Right cardiac atrium (tissue), 5 donors: ENCODE measurements around the gene OSGIN1. TPM values are rescaled to one million over a fixed set of nuclear protein-coding genes. Genes with fewer than 3 reads are reported as not detected.

Source experiments
- ATAC-seq, 2 donors: fragments of 200-7000 bp; cut with Tn5 transposase; one replicate each; pipeline versions ENCODE4 v1.8.0 to v1.9.1; 2020; ENCODE audit warnings: moderate library complexity in 2 of 2, mild to moderate bottlenecking in 1 of 2
- DNase-seq, 3 donors: peaks; one replicate each; pipeline ENCODE4 v3.0.0-alpha.2; 2020
- H3K27ac ChIP-seq: one replicate; pipeline ENCODE4 v1.5.1; 2013; ENCODE audit warnings: mild to moderate bottlenecking, low read length, control low read depth, moderate library complexity
- H3K27me3 ChIP-seq: one replicate; pipeline ENCODE4 v1.6.1; 2013; ENCODE audit not compliant: control insufficient read depth, insufficient read depth
- H3K4me1 ChIP-seq: one replicate; pipeline ENCODE4 v1.6.1; 2013; ENCODE audit warnings: low read length; ENCODE audit not compliant: control insufficient read depth, insufficient read depth
- H3K4me3 ChIP-seq: one replicate; pipeline ENCODE4 v1.5.1; 2013; ENCODE audit warnings: low read length, control low read depth
- H3K9me3 ChIP-seq: one replicate; pipeline ENCODE4 v1.6.1; 2013; ENCODE audit warnings: low read length; ENCODE audit not compliant: control insufficient read depth
- WGBS: extraction: QIAGEN DNeasy Blood & Tissue Kit; methylation state at CpG from one replicate; pipeline ENCODE4 v1.1.7; 2013; 5-methylcytosine and 5-hydroxymethylcytosine counted together
- intact Hi-C, 4 donors: fragments of 100-400 bp; cut with DNase I; formaldehyde crosslinking; loops; one replicate each; pipeline versions ENCODE4 v1.11.0 to v1.14.0; 2022 to 2023
- polyA plus RNA-seq: library from polyadenylated mRNA; stranded (reverse); fragments of 200-250 nt; gene quantifications from one replicate; pipeline ENCODE4 v1.2.3, GENCODE V29; 2013
- total RNA-seq, 4 donors: library from RNA; stranded (reverse); fragmentation: NEBNext Ultra II Directional; extraction: Animal tissue kit (Norgen Biotek cat#: 25700); gene quantifications; one replicate each; pipeline ENCODE4 v1.2.1, GENCODE V29; 2021
- donor health status: healthy with polysubstance abuse.
- donor health status: DM: no; HTN: yes; CAD: no.
- donor health status: DM: no; HTN: no; CAD: no.
- donor health status: DM: no; HTN: yes; CAD: no; lungs with severe emphysema.
- donor health status: DM: yes; HTN: yes; CAD: no.

Gene OSGIN1
- total and polyA plus RNA-seq, 5 donors = 2.4 to 6.8 (median 3.6) TPM

DNA sequence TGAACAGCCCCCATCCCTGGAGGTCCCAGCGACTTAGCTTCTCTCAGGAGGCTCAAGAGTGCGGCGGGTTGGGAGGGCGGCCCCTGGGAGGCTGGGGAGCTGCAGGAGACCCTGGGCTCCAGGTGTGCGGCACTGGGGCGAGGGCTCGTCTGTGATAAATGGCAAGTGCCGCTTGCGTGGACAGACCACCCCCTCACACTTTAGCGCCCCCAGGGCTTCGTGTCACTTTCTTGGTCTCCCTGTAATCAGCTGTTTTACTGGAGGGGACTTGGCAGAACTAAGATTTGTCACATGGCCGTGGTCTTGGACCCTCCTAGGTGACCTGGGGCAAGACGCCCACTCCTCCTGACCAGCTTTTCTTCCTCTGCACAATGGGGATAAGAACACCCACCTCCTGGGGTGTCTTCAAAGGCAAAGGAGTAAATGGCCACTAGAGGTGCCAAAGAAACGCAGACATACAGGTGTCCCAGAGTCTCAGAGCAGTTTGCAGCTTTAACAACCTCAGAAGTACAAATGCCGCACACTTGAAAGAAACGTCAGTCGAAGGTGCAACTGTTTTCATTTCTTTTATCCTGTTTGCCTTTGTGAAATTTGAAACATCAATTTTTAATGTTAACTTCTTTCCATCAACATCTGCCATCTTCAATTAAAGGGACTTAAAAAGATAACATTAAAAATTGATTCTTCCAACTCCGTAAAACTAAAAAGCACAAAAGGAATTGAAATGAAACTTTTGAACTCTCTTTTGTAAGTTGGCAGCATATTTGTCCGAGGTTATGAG, 946 bp downstream of the OSGIN1 start:
- H3K27ac ChIP-seq = peak overlapping the region; percentile 63
- no peak for ATAC-seq
- H3K27me3 ChIP-seq = no peaks in the 10 kb centered on the region
- no peak for DNase-seq
- peak overlapping the region; percentile 61 for H3K4me3 ChIP-seq
- H3K4me1 ChIP-seq = peaks cover 7% of the 10 kb centered on the region
- H3K9me3 ChIP-seq = no peaks in the 10 kb centered on the region
- intact Hi-C loops = loop anchor here in 2 of 4 donors (10.0 kb wide), 2 partner anchors 129 to 221 kb away; no protein-coding TSS in a partner anchor
- 19% methylated on average over 19 of the region's 19 CpGs for WGBS

DNA sequence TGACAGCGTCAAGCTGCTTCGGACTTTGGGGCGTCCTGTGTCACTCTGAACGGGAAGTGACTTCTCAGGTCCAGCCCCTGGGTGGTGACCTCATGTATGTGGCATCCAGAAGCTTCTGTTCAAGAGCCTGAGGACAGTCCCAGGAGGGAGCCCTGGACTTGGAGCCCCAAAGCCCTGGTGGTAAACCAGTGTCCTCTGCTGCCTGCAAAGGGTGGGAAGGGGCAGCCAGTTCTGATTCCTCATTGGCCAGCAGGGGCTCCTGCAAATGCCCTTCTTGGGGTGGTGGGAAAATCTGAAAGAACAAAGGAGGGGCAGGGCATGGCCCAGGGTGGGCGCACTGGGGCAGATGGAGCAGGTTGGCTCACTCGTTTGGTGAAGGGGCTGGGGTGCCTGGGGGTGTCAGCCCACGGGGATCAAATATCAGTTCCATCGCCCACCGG, 1.6 kb downstream of the OSGIN1 start:
- no peaks in the 10 kb centered on the region for H3K9me3 ChIP-seq
- DNase-seq (peak; percentile 72 to 75 (median 73)), ATAC-seq (peak in 1 of 2 donors; percentile 38)
- peaks cover 7% of the 10 kb centered on the region for H3K4me1 ChIP-seq
- H3K27me3 ChIP-seq = no peaks in the 10 kb centered on the region
- intact Hi-C loops = loop anchor here in 2 of 4 donors (5.0 to 10.0 kb wide), 5 partner anchors 108 to 528 kb away; partner anchors contain the start of gene TAF1C (in 1 of the 2)
- WGBS = 62% methylated on average over 9 of the region's 9 CpGs
- no peak overlapping the region for H3K27ac ChIP-seq
- no peak overlapping the region for H3K4me3 ChIP-seq

DNA sequence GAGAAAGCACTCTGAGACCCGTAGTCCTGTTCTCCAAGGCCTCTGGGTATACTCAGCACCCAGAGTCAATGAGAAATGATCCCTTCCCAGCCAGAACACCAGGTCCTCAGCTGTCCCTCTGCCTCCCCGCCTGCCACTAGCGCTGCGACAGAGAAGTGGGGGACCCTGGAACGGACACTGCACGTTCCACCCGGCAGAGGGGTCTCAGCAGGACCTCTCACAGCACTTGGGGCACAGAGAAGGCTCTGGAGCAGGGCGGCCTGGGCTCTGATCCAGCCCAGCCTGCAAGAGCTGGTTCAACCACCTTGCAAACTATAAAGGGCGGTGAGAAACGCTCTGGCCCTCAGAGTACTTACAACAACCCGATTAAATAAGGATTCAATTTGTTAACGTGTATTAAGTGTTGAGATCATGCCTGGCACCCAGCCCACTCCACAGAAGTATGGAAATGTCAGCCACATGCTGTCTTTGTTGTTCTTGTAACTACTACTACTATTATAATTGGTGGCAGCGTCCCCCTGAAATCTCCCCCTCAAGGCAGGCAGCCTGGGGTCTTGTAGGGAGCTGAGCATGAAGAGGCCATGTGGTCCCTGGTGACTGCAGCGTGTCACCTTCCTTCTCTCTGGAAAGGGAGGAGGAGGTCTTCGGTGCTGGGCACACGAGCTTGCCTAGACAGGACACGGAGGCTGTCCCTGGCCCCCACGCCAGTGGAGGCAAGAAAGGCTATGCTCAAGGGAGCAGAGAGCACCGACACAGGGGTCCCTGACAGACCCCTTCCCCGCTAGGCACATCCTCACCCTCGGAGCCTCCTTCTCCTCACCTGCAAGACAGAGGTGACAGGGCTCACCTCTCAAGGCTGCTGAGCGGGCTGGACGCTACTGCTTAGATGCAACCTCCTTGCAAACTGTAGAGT, 2.4 kb downstream of the OSGIN1 start:
- DNase-seq = peak in 2 of 3 donors; percentile 58 to 71
- Histone ChIP-seq H3K27me3 (no peaks in the 10 kb centered on the region), H3K9me3 (no peaks in the 10 kb centered on the region), H3K27ac (no peak overlapping the region), H3K4me3 (no peak overlapping the region), H3K4me1 (peaks cover 7% of the 10 kb centered on the region)
- 71% methylated on average over 23 of the region's 23 CpGs for WGBS
- no peak for ATAC-seq
- intact Hi-C loops = loop anchor here in 2 of 4 donors (5.0 to 10.0 kb wide), 5 partner anchors 107 to 527 kb away; partner anchors contain the start of gene TAF1C (in 1 of the 2)

DNA sequence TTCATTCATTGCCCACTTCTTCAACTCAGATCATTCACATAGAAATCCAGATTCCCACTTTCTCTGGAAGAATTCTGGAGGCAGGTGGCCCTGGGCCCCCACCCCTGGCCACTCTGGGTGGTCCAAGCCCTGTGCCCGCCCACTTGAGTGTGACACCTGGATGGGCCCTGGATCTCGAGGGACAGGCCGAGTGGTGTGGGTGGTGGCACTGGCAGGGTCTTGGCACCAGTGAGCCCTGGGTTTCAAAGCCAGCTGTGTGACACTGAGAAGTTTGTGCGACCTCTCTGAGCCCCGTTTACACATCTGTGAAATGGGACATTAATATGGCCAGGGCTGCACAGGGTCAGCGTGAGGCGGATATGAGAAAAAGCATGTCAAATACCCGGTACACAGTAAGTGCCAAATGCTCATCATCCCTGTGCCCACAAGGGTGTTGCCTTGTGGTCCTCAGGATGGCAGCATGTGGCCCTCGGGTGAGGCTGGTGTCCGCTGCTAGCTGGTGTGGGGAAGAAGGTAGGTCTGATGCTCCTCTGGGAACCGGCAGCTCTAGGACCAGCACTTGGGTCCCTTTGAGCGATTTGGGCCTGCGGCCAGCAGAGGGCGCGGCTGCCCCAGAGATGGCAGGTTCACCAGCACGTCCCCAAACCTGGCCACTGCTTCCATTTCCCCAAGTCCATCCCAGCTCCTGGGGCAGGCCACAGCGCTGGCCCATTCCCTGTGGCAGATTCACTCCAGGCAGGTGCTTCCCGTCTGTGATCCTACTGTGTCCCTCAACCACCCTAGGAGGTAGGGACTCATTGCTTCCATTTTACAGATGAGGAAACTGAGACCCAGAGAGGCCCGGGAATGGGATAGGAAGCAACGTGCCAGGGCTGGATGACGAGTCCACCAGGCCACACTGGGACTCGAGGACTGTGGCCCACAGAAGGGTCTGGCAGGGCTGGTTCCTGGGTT, 3.6 kb downstream of the OSGIN1 start:
- Histone ChIP-seq H3K4me3 (no peak overlapping the region), H3K9me3 (no peaks in the 10 kb centered on the region), H3K27ac (no peak overlapping the region), H3K27me3 (no peaks in the 10 kb centered on the region), H3K4me1 (peaks cover 7% of the 10 kb centered on the region)
- DNase-seq (peak; percentile 82 to 93 (median 93)), ATAC-seq (peak; percentile 2 to 7)
- intact Hi-C loops = loop anchor here in 2 of 4 donors (5.0 to 10.0 kb wide), 5 partner anchors 106 to 526 kb away; partner anchors contain the start of gene TAF1C (in 1 of the 2)
- 50% methylated on average over 22 of the region's 22 CpGs for WGBS

DNA sequence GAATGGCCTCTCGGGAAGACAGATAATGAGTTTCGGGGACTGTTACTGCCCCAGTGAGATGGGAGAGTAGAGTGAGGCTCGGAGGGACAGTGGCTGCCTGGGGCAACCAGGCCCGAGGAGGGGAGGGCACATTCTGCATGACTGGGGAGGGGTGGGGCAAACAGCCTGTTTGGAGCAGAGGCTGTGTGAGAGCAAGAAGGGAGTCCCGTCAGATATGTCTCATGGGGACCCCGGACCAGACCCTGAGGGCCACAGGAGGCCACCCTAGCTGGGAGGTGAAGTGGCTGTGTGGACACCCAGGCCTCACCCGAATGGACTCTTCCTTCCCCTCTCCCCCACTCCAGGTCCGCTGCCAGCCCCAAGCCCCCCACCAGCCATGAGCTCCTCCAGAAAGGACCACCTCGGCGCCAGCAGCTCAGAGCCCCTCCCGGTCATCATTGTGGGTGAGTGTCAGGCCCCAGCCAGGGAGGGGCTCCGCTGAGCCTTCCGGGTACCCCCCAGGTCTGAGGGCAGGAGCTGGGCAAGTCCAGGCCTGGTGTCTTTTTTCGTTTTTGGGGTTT, 4.3 kb downstream of the OSGIN1 start:
- peaks cover 7% of the 10 kb centered on the region for H3K4me1 ChIP-seq
- intact Hi-C loops = loop anchor here in 2 of 4 donors (5.0 to 10.0 kb wide), 5 partner anchors 105 to 525 kb away; partner anchors contain the start of gene TAF1C (in 1 of the 2)
- no peaks in the 10 kb centered on the region for H3K27me3 ChIP-seq
- no peak for ATAC-seq
- WGBS = 91% methylated on average over 14 of the region's 14 CpGs
- peak in 2 of 3 donors; percentile 40 to 62 for DNase-seq
- H3K27ac ChIP-seq = no peak overlapping the region
- H3K9me3 ChIP-seq = no peaks in the 10 kb centered on the region
- H3K4me3 ChIP-seq = no peak overlapping the region

DNA sequence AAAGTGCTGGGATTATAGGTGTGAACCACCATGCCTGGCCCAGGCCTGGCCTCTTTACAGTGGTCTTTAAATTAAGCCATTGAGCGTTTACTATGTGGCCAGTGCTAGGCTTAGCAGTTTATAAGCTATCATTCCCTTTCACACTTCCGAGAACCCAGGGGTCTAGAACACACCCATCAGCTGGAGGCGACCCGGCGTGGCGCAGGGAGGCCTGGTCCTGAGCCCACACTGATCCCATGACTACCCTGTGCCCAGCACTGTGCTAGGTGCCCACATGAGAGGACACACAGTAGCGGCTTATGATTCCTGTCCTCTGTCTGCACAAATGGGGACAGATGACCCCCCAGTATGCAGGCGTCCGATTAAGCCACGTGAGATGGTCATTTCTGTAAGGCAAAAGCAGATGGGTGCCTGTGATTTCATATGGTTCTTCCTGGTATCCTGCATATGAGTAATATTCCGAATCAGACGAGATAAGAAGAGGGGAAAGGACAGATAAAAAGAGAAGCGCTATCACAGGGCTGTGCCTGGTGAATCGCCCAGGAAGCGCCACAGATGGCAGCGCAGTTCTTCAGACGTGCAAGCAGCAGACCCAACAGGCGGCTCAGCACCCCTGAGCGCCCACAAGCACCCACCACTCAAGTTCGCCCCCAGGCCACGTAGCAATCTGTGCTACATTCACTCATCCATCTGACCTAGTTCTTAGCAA, 5.3 kb downstream of the OSGIN1 start:
- intact Hi-C loops = loop anchor here in 2 of 4 donors (5.0 to 10.0 kb wide), 5 partner anchors 104 to 524 kb away; partner anchors contain the start of gene TAF1C (in 1 of the 2)
- peaks cover 4% of the 10 kb centered on the region for H3K4me1 ChIP-seq
- H3K27ac ChIP-seq = peak overlapping the region; percentile 21
- WGBS = 69% methylated on average over 21 of the region's 21 CpGs
- H3K4me3 ChIP-seq = no peak overlapping the region
- DNase-seq (peak in 2 of 3 donors; percentile 37 to 39), ATAC-seq (no peak)
- H3K27me3 ChIP-seq = no peaks in the 10 kb centered on the region
- H3K9me3 ChIP-seq = no peaks in the 10 kb centered on the region

DNA sequence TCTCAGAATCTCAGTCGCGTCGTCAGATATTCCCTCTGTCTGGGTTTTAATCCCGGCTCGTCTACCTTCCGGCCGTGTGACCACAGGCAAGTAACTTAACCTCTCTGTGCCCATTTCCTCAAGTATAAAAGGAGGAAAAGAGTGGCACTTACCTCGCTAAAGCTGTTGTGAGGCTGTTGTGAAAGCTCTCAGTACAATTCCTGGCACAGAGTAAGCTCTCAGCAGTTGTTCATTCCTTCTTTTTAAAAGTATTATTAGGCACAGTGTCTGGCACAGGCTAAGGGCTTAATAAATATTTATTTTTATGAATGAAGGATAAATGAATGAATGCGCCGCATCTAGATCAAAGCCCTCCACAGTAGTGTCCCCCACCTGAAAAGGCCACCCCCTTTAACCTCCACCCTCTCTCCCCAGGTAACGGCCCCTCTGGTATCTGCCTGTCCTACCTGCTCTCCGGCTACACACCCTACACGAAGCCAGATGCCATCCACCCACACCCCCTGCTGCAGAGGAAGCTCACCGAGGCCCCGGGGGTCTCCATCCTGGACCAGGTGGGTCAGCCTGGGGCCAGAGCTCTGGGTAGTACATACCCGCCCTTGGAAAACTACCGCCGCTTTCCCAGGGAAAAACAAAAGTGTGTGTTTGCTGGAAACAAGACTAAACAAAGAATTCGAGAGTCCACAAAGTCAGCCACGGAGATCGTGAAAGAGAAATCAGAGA, 6.0 kb downstream of the OSGIN1 start:
- Histone ChIP-seq H3K27ac (no peak overlapping the region), H3K27me3 (no peaks in the 10 kb centered on the region), H3K4me1 (no peaks in the 10 kb centered on the region), H3K4me3 (no peak overlapping the region), H3K9me3 (no peaks in the 10 kb centered on the region)
- intact Hi-C loops = loop anchor here in 2 of 4 donors (5.0 to 10.0 kb wide), 5 partner anchors 103 to 523 kb away; partner anchors contain the start of gene TAF1C (in 1 of the 2)
- ATAC-seq (no peak), DNase-seq (peak in 2 of 3 donors; percentile 41 to 50)
- WGBS = 76% methylated on average over 21 of the region's 21 CpGs

DNA sequence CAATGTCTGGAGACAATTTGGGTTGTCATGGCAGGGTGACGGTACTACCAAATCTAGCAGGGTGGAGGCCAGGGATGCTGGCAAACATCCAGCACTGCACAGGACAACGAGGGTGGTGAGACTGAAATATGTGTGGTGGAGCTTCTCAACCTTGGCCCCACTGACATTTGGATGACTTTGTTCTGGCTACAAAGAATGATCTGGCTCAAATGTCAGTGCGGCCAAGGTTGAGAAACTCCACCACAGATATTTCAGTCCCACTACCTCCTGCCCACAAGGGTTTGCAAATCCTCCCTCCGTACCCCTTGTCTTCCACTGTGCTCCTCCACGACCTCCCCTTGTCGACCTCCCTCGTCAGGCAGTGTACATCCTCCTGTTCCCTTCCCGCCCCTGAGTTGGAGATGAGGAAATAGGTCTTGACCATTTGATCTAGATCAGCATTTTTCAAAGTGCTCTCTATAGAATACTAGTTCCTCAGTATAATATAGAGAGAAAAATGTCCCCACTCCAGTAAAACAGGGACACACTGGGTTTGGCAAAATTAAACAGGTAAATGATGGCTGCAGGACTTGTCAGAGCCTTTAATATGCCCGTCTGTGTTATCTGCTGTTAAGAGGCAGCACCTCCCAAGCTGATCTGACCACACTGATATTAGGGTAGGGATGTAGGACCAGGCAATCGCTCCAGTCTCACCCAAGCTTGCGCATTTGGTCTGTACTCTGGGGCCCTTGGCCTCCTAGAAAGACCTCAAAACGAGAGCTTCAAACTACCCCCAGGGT, 6.8 kb downstream of the OSGIN1 start:
- ATAC-seq (no peak), DNase-seq (peak in 2 of 3 donors; percentile 36 to 64)
- intact Hi-C loops = loop anchor here in 2 of 4 donors (5.0 to 10.0 kb wide), 5 partner anchors 102 to 522 kb away; partner anchors contain the start of gene TAF1C (in 1 of the 2)
- no peaks in the 10 kb centered on the region for H3K4me1 ChIP-seq
- no peak overlapping the region for H3K27ac ChIP-seq
- WGBS = 78% methylated on average over 12 of the region's 12 CpGs
- H3K9me3 ChIP-seq = no peaks in the 10 kb centered on the region
- H3K27me3 ChIP-seq = no peaks in the 10 kb centered on the region
- H3K4me3 ChIP-seq = no peak overlapping the region
